ENCODE data around the gene TMEM117. TPM values are rescaled to one million over a fixed set of nuclear protein-coding genes. Genes with fewer than 3 reads are reported as not detected.
A peak's percentile ranks its signal among the peaks of the same experiment; 100 is the strongest.

TMEM117 gene
- total RNA-seq, 2 donors from 2014 or later: 7.3 to 30.8 TPM

DNA sequence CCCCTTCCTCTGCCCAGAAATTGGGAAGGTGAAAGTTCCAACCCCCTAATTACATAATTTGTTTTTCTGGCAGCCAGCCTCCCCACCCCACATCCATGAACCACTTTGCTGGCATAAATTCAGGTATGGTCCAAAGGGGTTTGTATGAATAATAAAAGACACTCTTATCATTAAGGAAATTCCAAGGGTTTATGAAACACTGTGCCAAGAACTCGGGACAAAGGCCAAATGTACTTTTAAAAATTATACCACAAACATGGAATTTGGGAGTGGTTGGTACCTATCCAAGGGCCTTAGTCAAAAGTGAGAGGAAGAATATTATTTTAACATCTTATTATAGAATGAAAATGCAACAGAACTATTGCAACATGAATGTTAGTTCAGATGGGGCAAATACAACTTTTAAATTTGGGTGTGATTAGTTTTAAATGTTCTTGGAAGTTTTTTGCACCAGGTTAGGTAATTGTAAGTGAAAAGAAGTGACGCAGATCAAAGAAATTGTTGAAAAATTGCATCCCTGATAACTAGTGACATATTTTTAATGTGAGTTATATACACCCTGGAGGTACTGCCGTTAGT is 217.8 kb downstream of the TMEM117 start:
- H3K36me3 ChIP-seq: no peaks in the 10 kb centered on the region
- peak; percentile 93 for ATAC-seq (ENCODE audit: insufficient number of reproducible peaks, low FRiP score, low read depth)
- H3K4me1 ChIP-seq (ENCODE audit: control insufficient read depth in 1 of 2, low read depth in 2 of 2): peaks cover 8 to 15% of the 10 kb centered on the region in 2 donors
- no peak overlapping the region for H3K27ac ChIP-seq
- peak overlapping the region; percentile 15 for H3K4me3 ChIP-seq
- no peaks in the 10 kb centered on the region for H3K9me3 ChIP-seq
- TF ChIP-seq, protein P1, sequence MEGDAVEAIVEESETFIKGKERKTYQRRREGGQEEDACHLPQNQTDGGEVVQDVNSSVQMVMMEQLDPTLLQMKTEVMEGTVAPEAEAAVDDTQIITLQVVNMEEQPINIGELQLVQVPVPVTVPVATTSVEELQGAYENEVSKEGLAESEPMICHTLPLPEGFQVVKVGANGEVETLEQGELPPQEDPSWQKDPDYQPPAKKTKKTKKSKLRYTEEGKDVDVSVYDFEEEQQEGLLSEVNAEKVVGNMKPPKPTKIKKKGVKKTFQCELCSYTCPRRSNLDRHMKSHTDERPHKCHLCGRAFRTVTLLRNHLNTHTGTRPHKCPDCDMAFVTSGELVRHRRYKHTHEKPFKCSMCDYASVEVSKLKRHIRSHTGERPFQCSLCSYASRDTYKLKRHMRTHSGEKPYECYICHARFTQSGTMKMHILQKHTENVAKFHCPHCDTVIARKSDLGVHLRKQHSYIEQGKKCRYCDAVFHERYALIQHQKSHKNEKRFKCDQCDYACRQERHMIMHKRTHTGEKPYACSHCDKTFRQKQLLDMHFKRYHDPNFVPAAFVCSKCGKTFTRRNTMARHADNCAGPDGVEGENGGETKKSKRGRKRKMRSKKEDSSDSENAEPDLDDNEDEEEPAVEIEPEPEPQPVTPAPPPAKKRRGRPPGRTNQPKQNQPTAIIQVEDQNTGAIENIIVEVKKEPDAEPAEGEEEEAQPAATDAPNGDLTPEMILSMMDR (IDR thresholded peaks at IDR 0.05): no peak
- H3K27me3 ChIP-seq (replicated peaks; ENCODE audit: insufficient read depth): no peaks in the 10 kb centered on the region
- DNase-seq (ENCODE audit: low spot score): peak; percentile 6

DNA sequence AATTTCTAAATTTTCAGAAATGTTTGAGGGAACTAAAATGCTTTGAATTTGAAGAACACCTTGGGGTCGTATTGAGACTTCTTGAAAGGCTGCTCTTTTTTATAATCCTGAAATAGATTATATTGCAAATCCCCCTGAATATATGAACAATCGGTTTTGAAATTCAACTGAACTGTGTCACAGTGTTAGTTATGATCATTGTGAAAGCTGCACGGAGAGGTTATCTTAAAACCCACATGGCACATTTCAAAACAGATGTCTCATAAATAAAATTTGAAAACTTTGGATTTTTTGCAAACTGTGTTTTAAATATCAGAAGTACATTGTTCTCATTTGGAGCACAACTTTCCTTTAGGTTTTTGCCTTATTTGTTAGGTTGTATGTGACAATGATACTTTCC is 218.4 kb downstream of the TMEM117 start:
- Histone ChIP-seq H3K9me3 (no peaks in the 10 kb centered on the region), H3K4me3 (peak overlapping the region; percentile 2), H3K36me3 (no peaks in the 10 kb centered on the region), H3K27ac (no peak overlapping the region), H3K27me3 (replicated peaks; ENCODE audit: insufficient read depth) (no peaks in the 10 kb centered on the region), H3K4me1 (ENCODE audit: control insufficient read depth in 1 of 2, low read depth in 2 of 2) (peaks cover 8 to 15% of the 10 kb centered on the region in 2 donors)
- no peak for ATAC-seq (ENCODE audit: insufficient number of reproducible peaks, low FRiP score, low read depth)
- TF ChIP-seq, protein P1 (IDR thresholded peaks at IDR 0.05): no peak
- DNase-seq (ENCODE audit: low spot score): no peak

DNA sequence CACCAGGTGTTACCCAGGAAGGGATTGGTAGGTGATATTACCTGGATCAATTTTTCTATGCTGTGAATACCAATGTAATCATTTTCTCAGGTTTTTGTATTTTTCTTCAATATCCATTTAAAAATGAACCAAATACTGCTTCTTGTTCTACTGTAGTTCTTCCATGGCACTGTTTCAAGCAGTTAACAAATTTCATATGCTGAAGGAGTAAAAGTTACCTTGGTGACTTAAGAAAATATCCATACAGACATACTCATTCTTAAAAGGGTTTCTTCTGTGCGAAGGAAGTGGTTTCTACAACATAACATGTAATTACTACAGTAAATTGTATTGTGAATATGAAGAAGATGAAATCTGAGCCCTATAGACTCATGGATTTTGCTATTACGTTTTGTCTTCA is 222.5 kb downstream of the TMEM117 start:
- Histone ChIP-seq H3K9me3 (no peaks in the 10 kb centered on the region), H3K27me3 (replicated peaks; ENCODE audit: insufficient read depth) (no peaks in the 10 kb centered on the region), H3K4me3 (no peak overlapping the region), H3K27ac (no peak overlapping the region), H3K4me1 (ENCODE audit: control insufficient read depth in 1 of 2, low read depth in 2 of 2) (peaks cover 7 to 10% of the 10 kb centered on the region in 2 donors), H3K36me3 (no peaks in the 10 kb centered on the region)
- TF ChIP-seq, protein P1 (IDR thresholded peaks at IDR 0.05): no peak
- ATAC-seq (ENCODE audit: insufficient number of reproducible peaks, low FRiP score, low read depth): no peak
- DNase-seq (ENCODE audit: low spot score): no peak

DNA sequence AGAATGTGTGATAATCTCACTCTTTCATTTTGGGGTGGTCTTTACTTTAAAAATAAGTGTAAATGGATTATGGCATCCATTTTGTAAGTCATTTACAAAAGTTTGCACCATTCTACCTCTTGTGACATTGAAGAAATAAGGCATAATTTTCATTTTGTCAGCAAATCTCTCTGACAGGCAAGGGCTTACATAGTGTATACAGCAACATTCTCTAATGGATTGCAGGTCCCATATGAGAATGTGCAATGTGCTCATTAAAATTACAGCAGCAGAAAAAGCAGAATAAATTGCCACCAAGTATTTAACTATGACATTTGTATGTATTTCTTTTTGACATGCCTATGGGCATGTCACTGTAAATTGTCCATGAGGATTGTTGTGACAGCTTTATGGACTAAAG is 223.6 kb downstream of the TMEM117 start:
- DNase-seq (ENCODE audit: low spot score) (no peak), ATAC-seq (ENCODE audit: insufficient number of reproducible peaks, low FRiP score, low read depth) (no peak)
- Histone ChIP-seq H3K27ac (no peak overlapping the region), H3K9me3 (no peaks in the 10 kb centered on the region), H3K4me3 (no peak overlapping the region), H3K36me3 (no peaks in the 10 kb centered on the region), H3K27me3 (replicated peaks; ENCODE audit: insufficient read depth) (no peaks in the 10 kb centered on the region), H3K4me1 (ENCODE audit: control insufficient read depth in 1 of 2, low read depth in 2 of 2) (no peaks in the 10 kb centered on the region)
- TF ChIP-seq, protein P1 (IDR thresholded peaks at IDR 0.05): no peak

DNA sequence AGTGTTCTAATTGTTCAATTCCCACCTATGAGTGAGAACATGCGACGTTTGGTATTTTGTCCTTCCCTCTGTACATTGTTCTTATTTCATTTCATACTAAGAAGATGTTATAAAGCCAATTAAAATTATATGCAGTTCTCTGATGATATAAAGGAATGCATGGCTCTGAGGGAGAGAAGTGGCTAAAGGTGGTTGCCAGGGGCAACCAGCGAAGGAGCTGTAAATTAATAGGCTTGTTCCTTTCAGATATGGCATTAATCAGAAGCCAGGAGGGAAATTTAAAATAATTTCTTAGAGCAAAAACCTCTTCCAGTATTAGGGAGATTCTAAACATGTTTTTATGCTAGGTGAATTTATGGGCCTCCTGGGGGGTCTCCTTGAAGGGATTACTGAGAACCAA is 227.8 kb downstream of the TMEM117 start:
- DNase-seq (ENCODE audit: low spot score) (no peak), ATAC-seq (ENCODE audit: insufficient number of reproducible peaks, low FRiP score, low read depth) (no peak)
- H3K9me3 ChIP-seq: no peaks in the 10 kb centered on the region
- H3K27ac ChIP-seq: no peak overlapping the region
- H3K27me3 ChIP-seq (replicated peaks; ENCODE audit: insufficient read depth): no peaks in the 10 kb centered on the region
- H3K4me1 ChIP-seq (ENCODE audit: control insufficient read depth in 1 of 2, low read depth in 2 of 2): no peaks in the 10 kb centered on the region
- TF ChIP-seq, protein P1 (IDR thresholded peaks at IDR 0.05): no peak
- H3K4me3 ChIP-seq: no peak overlapping the region
- no peaks in the 10 kb centered on the region for H3K36me3 ChIP-seq
